GM23248 (cell line): ENCODE measurements around the gene MSANTD1.

Source experiments
- EZH2 ChIP-seq: fragments of 200-600 bp; sonication (generic); IDR thresholded peaks from 2 replicates; pipeline ENCODE4 v1.6.1; 2018; ENCODE audit warnings: antibody characterized with exemption, mild to moderate bottlenecking; ENCODE audit not compliant: insufficient read depth, poor library complexity, severe bottlenecking
- EZH2phosphoT487 ChIP-seq: fragments of 200-600 bp; sonication (generic); IDR thresholded peaks from 2 replicates; pipeline ENCODE4 v1.6.1; 2018; ENCODE audit warnings: antibody characterized with exemption, moderate library complexity, mild to moderate bottlenecking, low read depth; ENCODE audit not compliant: insufficient read depth

DNA sequence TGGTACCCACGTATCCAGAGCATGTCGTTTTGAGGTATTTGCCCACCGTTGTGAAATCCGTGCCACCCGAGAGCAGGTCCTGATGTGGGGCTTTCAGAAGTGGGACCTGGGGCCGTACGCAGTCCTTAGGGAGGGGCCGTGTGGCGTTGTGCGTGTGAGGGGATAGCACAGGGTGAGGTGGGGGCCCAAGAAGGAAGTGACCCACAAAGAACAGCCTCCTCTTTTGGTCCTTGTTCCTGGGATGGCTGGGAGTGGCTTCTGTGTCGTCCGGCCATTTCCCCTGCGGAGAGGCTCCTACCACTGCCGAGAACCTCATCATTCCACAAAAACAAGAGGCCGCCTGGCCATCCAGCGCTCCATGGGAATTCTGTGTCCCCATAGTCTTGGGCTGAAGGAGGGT lies 17.0 kb upstream of the MSANTD1 start:
- TF ChIP-seq EZH2phosphoT487 (no peak), EZH2 (no peak)
